HG03442 (cell line): ENCODE data around the gene MYO9A.

Experiments used
- ATAC-seq: cut with Tn5 transposase; IDR thresholded peaks from one replicate; pipeline ENCODE4 v1.9.1; 2021; ENCODE audit warnings: mild to moderate bottlenecking, moderate library complexity; ENCODE audit not compliant: unreplicated experiment

MYO9A gene

GRCh38 chr15:71970435-71970834 is 147.5 kb downstream of the MYO9A start:
- ATAC-seq: no peak

GRCh38 chr15:71962537-71962936 is 155.4 kb downstream of the MYO9A start:
- no peak for ATAC-seq

GRCh38 chr15:71957026-71957425 is 160.9 kb downstream of the MYO9A start:
- no peak for ATAC-seq

- no peak for ATAC-seq
Observed at GRCh38 chr15:71951134-71951533, 166.8 kb downstream of the MYO9A start.

- ATAC-seq: no peak
Observed at GRCh38 chr15:71945012-71945411, 172.9 kb downstream of the MYO9A start.

GRCh38 chr15:71943806-71944205 is 174.1 kb downstream of the MYO9A start:
- no peak for ATAC-seq

- no peak for ATAC-seq
Observed at GRCh38 chr15:71939981-71940588, 177.9 kb downstream of the MYO9A start.

- ATAC-seq: no peak
Observed at GRCh38 chr15:71937650-71938311, 180.2 kb downstream of the MYO9A start.

- ATAC-seq: no peak
Observed at GRCh38 chr15:71934446-71934845, 183.5 kb downstream of the MYO9A start.

- ATAC-seq: no peak
Observed at GRCh38 chr15:71932689-71933088, 185.3 kb downstream of the MYO9A start.

- no peak for ATAC-seq
Observed at GRCh38 chr15:71931261-71931660, 186.7 kb downstream of the MYO9A start.

GRCh38 chr15:71925145-71925544 is 192.8 kb downstream of the MYO9A start:
- ATAC-seq: no peak

- no peak for ATAC-seq
Observed at GRCh38 chr15:71921191-71921590, 196.8 kb downstream of the MYO9A start.

- ATAC-seq: no peak
Observed at GRCh38 chr15:71920573-71920972, 197.4 kb downstream of the MYO9A start.

GRCh38 chr15:71916834-71917233 is 201.1 kb downstream of the MYO9A start:
- ATAC-seq: no peak

GRCh38 chr15:71914092-71914491 is 203.9 kb downstream of the MYO9A start:
- ATAC-seq: no peak

GRCh38 chr15:71899674-71900073 is 218.3 kb downstream of the MYO9A start:
- ATAC-seq: no peak

- no peak for ATAC-seq
Observed at GRCh38 chr15:71893691-71894090, 224.3 kb downstream of the MYO9A start.

- no peak for ATAC-seq
Observed at GRCh38 chr15:71892335-71892734, 225.6 kb downstream of the MYO9A start.

GRCh38 chr15:71891026-71891425 is 226.9 kb downstream of the MYO9A start:
- ATAC-seq: no peak

GRCh38 chr15:71889947-71890346 is 228.0 kb downstream of the MYO9A start:
- no peak for ATAC-seq

- no peak for ATAC-seq
Observed at GRCh38 chr15:71889385-71889784, 228.6 kb downstream of the MYO9A start.

GRCh38 chr15:71888797-71889196 is 229.2 kb downstream of the MYO9A start:
- no peak for ATAC-seq
